ENCODE measurements around the gene TIGAR. TPM values are rescaled to one million over a fixed set of nuclear protein-coding genes. Genes with fewer than 3 reads are reported as not detected.

TIGAR gene
- polyA plus RNA-seq, 3 donors = 5.5 to 16.0 (median 11.0) TPM

DNA sequence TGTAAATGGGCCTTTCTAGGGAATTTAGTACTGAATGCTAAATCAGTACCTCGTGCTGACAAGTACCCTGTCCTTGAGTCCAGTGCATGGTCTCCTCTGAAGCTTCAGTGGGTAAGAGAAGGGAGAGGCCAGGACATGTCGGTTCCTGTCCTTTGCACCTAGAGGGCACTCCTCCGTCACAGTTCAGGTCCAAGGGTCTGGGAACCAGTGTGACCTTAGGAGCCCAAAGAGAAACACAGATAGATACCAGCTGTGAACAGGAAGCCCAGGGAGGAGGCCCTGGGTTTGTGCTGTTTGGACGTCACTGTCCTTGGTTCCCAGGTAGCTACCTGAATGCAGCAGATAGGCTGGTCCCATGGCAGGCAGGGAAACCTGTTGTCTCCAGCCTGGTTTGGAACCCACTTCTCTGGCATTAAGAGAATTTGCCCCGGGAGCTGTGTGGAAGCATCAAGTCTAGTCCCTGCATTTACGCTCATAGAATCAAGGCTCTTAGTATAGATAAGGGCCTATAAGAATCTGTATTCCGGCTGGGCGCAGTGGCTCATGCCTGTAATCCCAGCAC is 62.4 kb downstream of the TIGAR start:
- peaks cover 3% of the 10 kb centered on the region for H3K4me1 Mint-ChIP-seq
- DNase-seq = no peak

DNA sequence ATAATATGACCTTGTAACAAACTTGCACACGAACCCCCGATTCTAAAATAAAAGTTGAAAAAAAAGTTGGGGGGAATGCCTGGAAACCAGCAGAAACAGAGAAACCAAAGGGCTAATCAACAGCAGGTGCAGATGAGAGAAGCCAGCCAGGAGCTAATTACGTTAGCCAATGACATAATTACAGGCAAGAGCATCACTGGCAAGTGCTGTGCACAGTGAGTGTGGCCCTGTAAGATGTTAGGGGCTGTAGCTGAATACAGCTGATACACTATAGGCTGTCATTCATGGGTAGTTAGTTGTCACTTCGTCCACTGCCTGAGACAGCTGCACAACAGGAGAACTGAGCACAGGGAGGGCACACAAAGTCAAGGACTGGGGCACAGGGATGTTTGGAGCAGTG is 65.8 kb downstream of the TIGAR start:
- intact Hi-C loops (cut with micrococcal nuclease) = loop anchor here in 1 of 2 donors (2.0 kb wide), 1 partner anchor 22 kb away; no protein-coding TSS in a partner anchor
- Mint-ChIP-seq H3K4me3 (no peak overlapping the region), H3K27ac (no peak overlapping the region), H3K4me1 (no peaks in the 10 kb centered on the region), H3K27me3 (ENCODE audit: low read depth in 3 of 3) (peaks cover 3 to 11% (median 6%) of the 10 kb centered on the region in 3 donors), H3K36me3 (no peaks in the 10 kb centered on the region), H3K9me3 (peaks cover 0 to 2% (median 0%) of the 10 kb centered on the region in 7 donors)
- DNase-seq = no peak
- Histone ChIP-seq H3K4me2 (replicated peaks; ENCODE audit: extremely low read depth, low read length, poor library complexity, severe bottlenecking) (no peak overlapping the region), H3K4me3 (replicated peaks in 1 of 3; ENCODE audit: low read depth in 2 of 3, low read length in 3 of 3) (no peak overlapping the region), H2AFZ (ENCODE audit: insufficient read depth, low read depth, low read length, poor library complexity, severe bottlenecking) (no peak overlapping the region), H3K9ac (ENCODE audit: insufficient read depth, low read length, poor library complexity, severe bottlenecking) (no peak overlapping the region), H3K4me1 (ENCODE audit: control insufficient read depth in 1 of 2, insufficient read depth in 2 of 2, low read length in 2 of 2) (no peaks in the 10 kb centered on the region), H3K27me3 (ENCODE audit: control insufficient read depth in 2 of 2, insufficient read depth in 2 of 2, low read length in 2 of 2) (peaks cover 0 to under 1% of the 10 kb centered on the region in 2 donors), H4K20me1 (ENCODE audit: insufficient read depth, low read length) (no peaks in the 10 kb centered on the region), H3K27ac (ENCODE audit: low read depth in 1 of 2, low read length in 2 of 2) (no peak overlapping the region), H3K79me2 (ENCODE audit: insufficient read depth, low read length) (no peaks in the 10 kb centered on the region), H3K9me3 (replicated peaks in 1 of 2; ENCODE audit: control insufficient read depth in 1 of 2, insufficient read depth in 1 of 2, low read length in 2 of 2) (no peaks in the 10 kb centered on the region), H3K36me3 (replicated peaks in 1 of 2; ENCODE audit: control insufficient read depth in 1 of 2, insufficient read depth in 2 of 2, low read length in 2 of 2) (no peaks in the 10 kb centered on the region)
- WGBS (ENCODE audit: insufficient coverage) = 92% methylated on average over 2 of the region's 4 CpGs
- TF ChIP-seq, protein P1, sequence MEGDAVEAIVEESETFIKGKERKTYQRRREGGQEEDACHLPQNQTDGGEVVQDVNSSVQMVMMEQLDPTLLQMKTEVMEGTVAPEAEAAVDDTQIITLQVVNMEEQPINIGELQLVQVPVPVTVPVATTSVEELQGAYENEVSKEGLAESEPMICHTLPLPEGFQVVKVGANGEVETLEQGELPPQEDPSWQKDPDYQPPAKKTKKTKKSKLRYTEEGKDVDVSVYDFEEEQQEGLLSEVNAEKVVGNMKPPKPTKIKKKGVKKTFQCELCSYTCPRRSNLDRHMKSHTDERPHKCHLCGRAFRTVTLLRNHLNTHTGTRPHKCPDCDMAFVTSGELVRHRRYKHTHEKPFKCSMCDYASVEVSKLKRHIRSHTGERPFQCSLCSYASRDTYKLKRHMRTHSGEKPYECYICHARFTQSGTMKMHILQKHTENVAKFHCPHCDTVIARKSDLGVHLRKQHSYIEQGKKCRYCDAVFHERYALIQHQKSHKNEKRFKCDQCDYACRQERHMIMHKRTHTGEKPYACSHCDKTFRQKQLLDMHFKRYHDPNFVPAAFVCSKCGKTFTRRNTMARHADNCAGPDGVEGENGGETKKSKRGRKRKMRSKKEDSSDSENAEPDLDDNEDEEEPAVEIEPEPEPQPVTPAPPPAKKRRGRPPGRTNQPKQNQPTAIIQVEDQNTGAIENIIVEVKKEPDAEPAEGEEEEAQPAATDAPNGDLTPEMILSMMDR (IDR thresholded peaks at IDR 0.05) = no peak

More for the DNA sequence above, 62.4 kb downstream of the TIGAR start:
- Histone ChIP-seq H3K9ac (ENCODE audit: insufficient read depth, low read length, poor library complexity, severe bottlenecking) (no peak overlapping the region), H3K4me2 (replicated peaks; ENCODE audit: extremely low read depth, low read length, poor library complexity, severe bottlenecking) (no peak overlapping the region), H3K27me3 (ENCODE audit: control insufficient read depth in 2 of 2, insufficient read depth in 2 of 2, low read length in 2 of 2) (peaks cover 11 to 18% of the 10 kb centered on the region in 2 donors), H3K27ac (ENCODE audit: low read depth in 1 of 2, low read length in 2 of 2) (no peak overlapping the region), H3K79me2 (ENCODE audit: insufficient read depth, low read length) (no peaks in the 10 kb centered on the region), H2AFZ (ENCODE audit: insufficient read depth, low read depth, low read length, poor library complexity, severe bottlenecking) (no peak overlapping the region), H3K4me3 (replicated peaks in 1 of 3; ENCODE audit: low read depth in 2 of 3, low read length in 3 of 3) (no peak overlapping the region), H4K20me1 (ENCODE audit: insufficient read depth, low read length) (no peaks in the 10 kb centered on the region), H3K9me3 (replicated peaks in 1 of 2; ENCODE audit: control insufficient read depth in 1 of 2, insufficient read depth in 1 of 2, low read length in 2 of 2) (no peaks in the 10 kb centered on the region), H3K36me3 (replicated peaks in 1 of 2; ENCODE audit: control insufficient read depth in 1 of 2, insufficient read depth in 2 of 2, low read length in 2 of 2) (no peaks in the 10 kb centered on the region), H3K4me1 (ENCODE audit: control insufficient read depth in 1 of 2, insufficient read depth in 2 of 2, low read length in 2 of 2) (no peaks in the 10 kb centered on the region)
- Mint-ChIP-seq H3K27ac (no peak overlapping the region), H3K4me3 (no peak overlapping the region), H3K9me3 (no peaks in the 10 kb centered on the region), H3K36me3 (no peaks in the 10 kb centered on the region), H3K27me3 (ENCODE audit: low read depth in 3 of 3) (peaks cover 3 to 26% (median 14%) of the 10 kb centered on the region in 3 donors)
- TF ChIP-seq, protein P1 (IDR thresholded peaks at IDR 0.05) = no peak
- intact Hi-C loops (cut with micrococcal nuclease) = no loop called here
- 93% methylated on average over 7 of the region's 8 CpGs for WGBS (ENCODE audit: insufficient coverage)

All from CD14-positive monocyte (primary cell).